Transverse colon (tissue), 4 donors: ENCODE data around the gene TMCO5A. TPM values are rescaled to one million over a fixed set of nuclear protein-coding genes. Genes with fewer than 3 reads are reported as not detected.

Source experiments
- DNase-seq: peaks from one replicate; pipeline ENCODE4 v3.0.0-alpha.2; 2019
- H3K27ac ChIP-seq, 4 donors: fragments of 200-600 bp; sonication (generic); 2 replicates each; pipeline ENCODE4 v1.5.1; 2016 to 2018; ENCODE audit warnings: inconsistent platforms in 4 of 4
- H3K27me3 ChIP-seq: fragments of 200-600 bp; sonication (generic); 2 replicates; pipeline ENCODE4 v1.5.1; 2017; ENCODE audit warnings: inconsistent platforms
- H3K36me3 ChIP-seq, 4 donors: fragments of 200-600 bp; sonication (generic); 2 replicates each; pipeline ENCODE4 v1.5.1; 2017 to 2019; ENCODE audit warnings: inconsistent platforms in 4 of 4
- H3K4me1 ChIP-seq, 4 donors: fragments of 200-600 bp; sonication (generic); 2 replicates each; pipeline ENCODE4 v1.5.1; 2017 to 2020; ENCODE audit warnings: inconsistent platforms in 4 of 4
- H3K4me3 ChIP-seq, 4 donors: fragments of 200-600 bp; sonication (generic); 1 replicate in 1 of 4; 2 replicates in 3 of 4; pipeline versions ENCODE4 v1.5.1 to v1.6.1; 2017 to 2019; ENCODE audit warnings: inconsistent platforms in 4 of 4
- H3K9me3 ChIP-seq, 2 donors: fragments of 200-600 bp; sonication (generic); 2 replicates each; pipeline ENCODE4 v1.5.1; 2017 to 2019; ENCODE audit warnings: inconsistent platforms in 2 of 2
- CTCF ChIP-seq, 5 experiments: fragments of 200-600 bp in 3 of 5; fragments of 450-650 bp in 2 of 5; sonication (generic) in 3 of 5; IDR thresholded peaks; 1 replicate in 2 of 5; 2 replicates in 3 of 5; pipeline ENCODE4 v1.5.1; 2016 to 2017; ENCODE audit warnings: antibody characterized with exemption in 5 of 5, inconsistent platforms in 3 of 5, mild to moderate bottlenecking in 2 of 5, moderate library complexity in 1 of 5
- EP300 ChIP-seq: sonication (generic); formaldehyde crosslinking; IDR thresholded peaks from one replicate; pipeline ENCODE4 v1.6.1; 2017; ENCODE audit warnings: antibody characterized with exemption, low read depth
- POLR2A ChIP-seq: fragments of 450-650 bp; IDR thresholded peaks from one replicate; pipeline ENCODE4 v1.6.1; 2016; ENCODE audit warnings: antibody characterized with exemption, mild to moderate bottlenecking, moderate library complexity
- POLR2AphosphoS5 ChIP-seq, 3 donors: sonication (generic); formaldehyde crosslinking; IDR thresholded peaks; one replicate each; pipeline ENCODE4 v1.6.1; 2016; ENCODE audit warnings: antibody characterized with exemption in 3 of 3
- WGBS, 2 donors: methylation state at CpG; one replicate each; pipeline ENCODE4 v1.1.5; 2018; ENCODE audit warnings: low coverage in 1 of 2; 5-methylcytosine and 5-hydroxymethylcytosine counted together
- in situ Hi-C, 4 donors: fragments of 200-750 bp; cut with MboI; loops; one replicate each; pipeline versions ENCODE4 v1.15.0 to v1.15.1; 2017; ENCODE audit warnings: low sequenced_read_pairs in 3 of 4, low pct_ligation_motif_present in 1 of 4, low pct_unique_long_range_greater_than_20kb in 1 of 4
- intact Hi-C: fragments of 100-400 bp; cut with DNase I; formaldehyde crosslinking; loops from one replicate; pipeline ENCODE4 v1.15.1; 2023; ENCODE audit warnings: low total_unique reads
- total RNA-seq, 4 donors: library from RNA; depleted of rRNA; stranded (reverse); fragments of >200 nt; gene quantifications; one replicate each; pipeline ENCODE4 v1.1.0, GENCODE V29; 2016

TMCO5A gene
- total RNA-seq, 4 donors from 2014 or later: 0.14 TPM; not detected in 3

DNA sequence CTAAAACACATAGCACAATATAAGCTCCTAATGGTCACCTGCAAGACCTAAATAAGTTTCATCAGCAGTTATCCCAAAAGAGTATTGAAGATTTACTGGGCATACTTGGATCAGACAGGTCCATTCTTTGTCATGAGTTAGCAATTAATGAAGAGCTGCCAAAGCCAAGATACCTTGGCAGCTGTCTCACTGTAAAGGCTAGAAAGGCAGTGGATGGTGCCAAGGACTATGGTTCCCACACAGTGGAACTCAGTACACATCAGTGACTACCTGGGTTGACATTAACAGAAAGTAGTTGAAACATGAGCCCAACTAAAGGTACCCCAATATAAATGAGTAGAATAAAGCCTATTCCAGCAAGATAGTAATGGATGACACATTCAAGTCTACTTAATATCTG, 41.1 kb upstream of the TMCO5A start:
- TF ChIP-seq POLR2A (no peak), CTCF (IDR thresholded peaks at IDR 0.05) (no peak), EP300 (no peak), POLR2AphosphoS5 (IDR thresholded peaks at IDR 0.05) (no peak)
- DNase-seq: no peak
- Histone ChIP-seq H3K36me3 (no peaks in the 10 kb centered on the region), H3K27me3 (no peaks in the 10 kb centered on the region), H3K4me1 (no peaks in the 10 kb centered on the region), H3K27ac (no peak overlapping the region), H3K4me3 (no peak overlapping the region), H3K9me3 (no peaks in the 10 kb centered on the region)
- intact Hi-C loops: no loop called here
- in situ Hi-C loops: loop anchor here in 2 of 4 donors (25.0 kb wide), 1 partner anchor 1006 kb away; no protein-coding TSS in a partner anchor

DNA sequence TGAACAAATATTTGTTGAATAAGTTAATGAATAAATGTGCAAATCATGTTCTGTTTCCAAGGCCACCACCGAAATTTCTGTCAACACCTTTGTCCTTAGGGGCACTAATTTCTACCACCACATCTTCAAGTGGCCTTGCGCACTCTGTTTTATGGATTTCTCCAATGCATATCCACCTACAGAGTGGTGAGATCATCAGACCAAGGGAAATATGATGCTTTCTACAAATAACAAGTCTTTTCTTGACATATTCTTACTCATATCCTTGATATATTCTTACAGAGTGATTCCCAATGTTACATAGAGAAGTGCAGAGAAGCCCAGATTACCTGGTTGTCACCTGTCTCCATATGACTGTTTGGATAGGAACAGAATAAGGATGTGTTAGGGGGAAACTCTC, 36.1 kb upstream of the TMCO5A start:
- 75 to 79% methylated on average over 2 of the region's 2 CpGs for WGBS, 2 donors
- TF ChIP-seq POLR2AphosphoS5 (IDR thresholded peaks at IDR 0.05) (no peak), CTCF (IDR thresholded peaks at IDR 0.05) (no peak), POLR2A (no peak), EP300 (no peak)
- no peaks in the 10 kb centered on the region for H3K27me3 ChIP-seq
- no peaks in the 10 kb centered on the region for H3K36me3 ChIP-seq
- no peaks in the 10 kb centered on the region for H3K9me3 ChIP-seq
- peaks cover 0 to 18% (median 16%) of the 10 kb centered on the region in 4 donors for H3K4me1 ChIP-seq
- no peak overlapping the region for H3K4me3 ChIP-seq
- DNase-seq: no peak
- in situ Hi-C loops: loop anchor here in 2 of 4 donors (25.0 kb wide), 1 partner anchor 1011 kb away; no protein-coding TSS in a partner anchor
- intact Hi-C loops: no loop called here
- no peak overlapping the region for H3K27ac ChIP-seq

DNA sequence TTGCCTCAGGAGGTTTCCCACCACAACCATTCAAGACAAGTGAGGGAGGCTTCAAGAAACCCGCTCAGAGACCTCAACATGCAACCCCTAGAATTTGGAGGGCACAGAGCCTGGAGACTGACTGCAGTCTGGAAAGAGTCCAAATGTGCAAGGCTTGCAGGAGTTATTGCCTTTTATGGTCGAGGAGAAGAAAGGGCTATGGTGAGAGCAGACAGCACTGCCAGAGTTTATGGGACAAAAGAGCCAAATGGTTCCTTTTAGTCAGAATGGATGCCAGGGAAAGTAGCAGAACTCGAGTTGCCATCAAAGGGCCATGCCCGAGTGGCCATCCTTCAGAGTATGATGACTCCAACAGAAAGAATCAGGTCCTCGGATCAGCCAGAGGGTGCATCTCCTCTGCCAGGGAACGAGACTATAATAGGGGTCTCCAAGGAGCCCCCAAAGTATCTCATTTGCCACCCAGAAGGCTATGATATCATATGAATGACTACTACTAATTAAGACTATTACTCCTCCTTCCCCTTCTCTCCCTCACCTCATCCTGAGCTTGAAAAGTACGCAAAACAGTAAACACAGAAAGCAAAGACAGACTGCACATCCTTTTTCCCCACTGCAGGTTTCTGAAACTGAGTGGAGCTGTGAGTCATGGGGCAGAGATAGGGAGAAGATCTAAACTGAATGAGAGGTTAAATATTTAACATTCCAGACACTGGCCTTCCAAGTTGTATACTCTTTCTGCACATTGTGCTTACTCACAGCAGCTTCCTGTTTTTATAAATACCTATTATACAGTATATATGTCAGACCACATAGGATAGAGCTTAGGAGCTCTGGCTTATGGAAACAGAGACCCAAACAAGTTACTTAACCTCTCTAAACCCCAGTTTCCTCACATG, 33.9 kb upstream of the TMCO5A start:
- WGBS, 2 donors: 45 to 54% methylated on average over 7 of the region's 7 CpGs
- Histone ChIP-seq H3K9me3 (no peaks in the 10 kb centered on the region), H3K36me3 (no peaks in the 10 kb centered on the region), H3K4me3 (no peak overlapping the region), H3K27me3 (no peaks in the 10 kb centered on the region), H3K27ac (no peak overlapping the region), H3K4me1 (peaks cover 0 to 18% (median 16%) of the 10 kb centered on the region in 4 donors)
- in situ Hi-C loops: no loop called here
- intact Hi-C loops: no loop called here
- no peak for DNase-seq
- TF ChIP-seq POLR2AphosphoS5 (IDR thresholded peaks at IDR 0.05): no peak
- TF ChIP-seq CTCF (IDR thresholded peaks at IDR 0.05): no peak
- no peak for TF ChIP-seq POLR2A
- no peak for TF ChIP-seq EP300

- in situ Hi-C loops: no loop called here
- Histone ChIP-seq H3K36me3 (no peaks in the 10 kb centered on the region), H3K9me3 (no peaks in the 10 kb centered on the region), H3K4me3 (no peak overlapping the region), H3K27me3 (no peaks in the 10 kb centered on the region), H3K27ac (no peak overlapping the region), H3K4me1 (peaks cover 0 to 18% (median 16%) of the 10 kb centered on the region in 4 donors)
- DNase-seq: no peak
- TF ChIP-seq CTCF (IDR thresholded peaks at IDR 0.05): no peak
- TF ChIP-seq POLR2AphosphoS5 (IDR thresholded peaks at IDR 0.05): no peak
- TF ChIP-seq POLR2A: no peak
- no peak for TF ChIP-seq EP300
- intact Hi-C loops: no loop called here
These were observed 32.3 kb upstream of the TMCO5A start for GRCh38 chr15:37902126-37902525.
